HepG2 (cell line): ENCODE measurements around the gene COL27A1. TPM values are rescaled to one million over a fixed set of nuclear protein-coding genes. Genes with fewer than 3 reads are reported as not detected.

Experiments used
- ATAC-seq: fragments of 200-7000 bp; cut with Tn5 transposase; 3 replicates; pipeline ENCODE4 v1.9.1; 2020; ENCODE audit warnings: mild to moderate bottlenecking, moderate library complexity
- BruUV-seq: library from RNA; stranded (reverse); fragments of 400-500 nt; replicated peaks from 2 replicates; lab custom pipeline; 2021; lab: Mats Ljungman, UMichigan
- CTCF ChIA-PET: fragments of 300-600 bp; formaldehyde crosslinking; extraction: SDS; loops from one replicate; lab custom pipeline; 2021; ENCODE audit warnings: low total read pairs, inconsistent platforms, low intra/inter-chr PET ratio; lab: Yijun Ruan, JAX
- POLR2A ChIA-PET: fragments of 350-600 bp; sonication (Branson Sonifier 250); formaldehyde crosslinking; loops from one replicate; lab custom pipeline; 2020; ENCODE audit warnings: antibody characterized with exemption, inconsistent platforms; lab: Yijun Ruan, JAX
- DNase-seq: peaks from one replicate; pipeline ENCODE4 v3.0.0-alpha.2; 2015; ENCODE audit warnings: low spot score
- FAIRE-seq: peaks from 3 replicates; lab custom pipeline; 2011; peaks lifted over from hg19 to GRCh38; lab: Jason Lieb, UNC
- H2AFZ ChIP-seq: one replicate; pipeline ENCODE4 v1.6.1; 2011; ENCODE audit warnings: low read length, inconsistent platforms
- H3K27ac ChIP-seq: fragments of 300-600 bp; 3 replicates; pipeline ENCODE4 v1.8.0; 2011; ENCODE audit warnings: mixed run types, mild to moderate bottlenecking, mixed read lengths, low read length, inconsistent platforms; ENCODE audit not compliant: insufficient read depth; ENCODE audit errors: extremely low read length
- H3K27me3 ChIP-seq, 2 experiments: fragments of 200-600 bp in 1 of 2; 2 replicates in 1 of 2; 3 replicates in 1 of 2; pipeline versions ENCODE4 v1.6.0 to v1.8.0; 2011; ENCODE audit warnings: low read length in 2 of 2, mild to moderate bottlenecking in 2 of 2, moderate library complexity in 2 of 2, inconsistent platforms in 1 of 2; ENCODE audit not compliant: insufficient read depth in 2 of 2, control insufficient read depth in 1 of 2
- H3K36me3 ChIP-seq, 2 experiments: fragments of 200-600 bp in 1 of 2; replicated peaks in 1 of 2; 2 replicates in 1 of 2; 3 replicates in 1 of 2; pipeline versions ENCODE4 v1.5.1 to v1.8.0; 2011; ENCODE audit warnings: low read length in 2 of 2, inconsistent platforms in 1 of 2; ENCODE audit not compliant: insufficient read depth in 2 of 2, control insufficient read depth in 1 of 2
- H3K4me1 ChIP-seq: 2 replicates; pipeline ENCODE4 v1.5.1; 2012; ENCODE audit warnings: low read length, inconsistent platforms; ENCODE audit not compliant: insufficient read depth
- H3K4me2 ChIP-seq: 2 replicates; pipeline ENCODE4 v1.6.0; 2011; ENCODE audit warnings: low read depth, low read length, inconsistent platforms
- H3K4me3 ChIP-seq, 3 experiments: fragments of 200-600 bp in 1 of 3; sonication (generic), shearing (Covaris generic) in 1 of 3; replicated peaks in 1 of 3; 2 replicates each; pipeline ENCODE4 v1.5.1; 2011 to 2016; ENCODE audit warnings: low read length in 3 of 3, inconsistent platforms in 2 of 3, low read depth in 2 of 3, mild to moderate bottlenecking in 2 of 3, control low read depth in 1 of 3, mixed read lengths in 1 of 3; ENCODE audit not compliant: insufficient read depth in 1 of 3
- H3K79me2 ChIP-seq: one replicate; pipeline ENCODE4 v1.6.1; 2011; ENCODE audit warnings: low read length, inconsistent platforms; ENCODE audit not compliant: insufficient read depth
- H3K9ac ChIP-seq: 2 replicates; pipeline ENCODE4 v1.6.0; 2011; ENCODE audit warnings: mild to moderate bottlenecking, low read depth, low read length, inconsistent platforms; ENCODE audit not compliant: insufficient read depth
- H3K9me3 ChIP-seq: 2 replicates; pipeline ENCODE4 v1.5.1; 2012; ENCODE audit warnings: mild to moderate bottlenecking, low read length
- H4K20me1 ChIP-seq: 2 replicates; pipeline ENCODE4 v1.6.0; 2011; ENCODE audit warnings: inconsistent platforms, mild to moderate bottlenecking, low read length, moderate library complexity; ENCODE audit not compliant: insufficient read depth
- ADNP ChIP-seq: sonication (generic); formaldehyde crosslinking; IDR thresholded peaks from 2 replicates; pipeline ENCODE4 v1.4.0; 2020; ENCODE audit warnings: missing genetic modification reagents
- EZH2 ChIP-seq: conservative IDR thresholded peaks from 2 replicates; pipeline ENCODE4 v1.6.1; 2012; ENCODE audit warnings: mild to moderate bottlenecking, low read depth, low read length, moderate library complexity
- MAFG ChIP-seq: sonication (generic); formaldehyde crosslinking; IDR thresholded peaks from 2 replicates; pipeline ENCODE4 v1.5.1; 2020; ENCODE audit warnings: mild to moderate bottlenecking, missing genetic modification reagents
- SMAD3 ChIP-seq: sonication (generic); formaldehyde crosslinking; IDR thresholded peaks from 2 replicates; pipeline ENCODE4 v1.4.0; 2020; ENCODE audit warnings: missing genetic modification reagents
- TEAD2 ChIP-seq: sonication (generic); formaldehyde crosslinking; IDR thresholded peaks from 2 replicates; pipeline ENCODE4 v1.9.0; 2021; ENCODE audit warnings: missing genetic modification reagents
- ZNF543 ChIP-seq: sonication (generic); formaldehyde crosslinking; IDR thresholded peaks from 2 replicates; pipeline ENCODE4 v1.4.0; 2020; ENCODE audit warnings: mild to moderate bottlenecking, missing genetic modification reagents
- ZNF615 ChIP-seq: sonication (generic); formaldehyde crosslinking; IDR thresholded peaks from 2 replicates; pipeline ENCODE4 v1.5.0; 2020; ENCODE audit warnings: mild to moderate bottlenecking, missing genetic modification reagents, borderline replicate concordance
- ZNF629 ChIP-seq: sonication (generic); formaldehyde crosslinking; conservative IDR thresholded peaks from 2 replicates; pipeline ENCODE4 v1.5.0; 2020; ENCODE audit warnings: missing genetic modification reagents
- ZNF768 ChIP-seq: sonication (generic); formaldehyde crosslinking; IDR thresholded peaks from 2 replicates; pipeline ENCODE4 v1.4.0; 2020; ENCODE audit warnings: missing genetic modification reagents
- WGBS: methylation state at CpG from one replicate; pipeline ENCODE4 v1.1.6; 2017; ENCODE audit warnings: low lambda C conversion rate; 5-methylcytosine and 5-hydroxymethylcytosine counted together
- in situ Hi-C: cut with HindIII; loops from 2 replicates; pipeline ENCODE4 v1.10.0; 2017; ENCODE audit warnings: low pct_unique_long_range_greater_than_20kb; ENCODE audit not compliant: extremely low pct_ligation_motif_present
- intact Hi-C: fragments of 100-400 bp; cut with micrococcal nuclease; formaldehyde crosslinking; loops from one replicate; pipeline ENCODE4 v1.10.0; 2022; ENCODE audit not compliant: unreplicated experiment
- polyA plus RNA-seq, 8 experiments: library from polyadenylated mRNA; depleted of rRNA in 3 of 8; stranded (reverse) in 7 of 8; unstranded in 1 of 8; fragments of >200 nt; fragmentation: Illumina TruSeq in 4 of 8; extraction: Trizol in 4 of 8; gene quantifications; 2 replicates each; pipeline versions ENCODE4 v1.2.1 to v1.2.3, GENCODE V29; 2011 to 2016; ENCODE audit warnings: low read depth in 4 of 8, missing spikeins in 1 of 8, mixed read lengths in 1 of 8; ENCODE audit not compliant: insufficient read depth in 1 of 8
- total RNA-seq, 5 experiments: library from RNA; depleted of rRNA; stranded (reverse); fragments of >200 nt; fragmentation: Illumina TruSeq; extraction: Trizol; gene quantifications; 2 replicates each; pipeline ENCODE4 v1.2.3, GENCODE V29; 2016; ENCODE audit warnings: low read depth in 1 of 5
- TF ChIP-seq, protein P1 (sequence below): IDR thresholded peaks from 2 replicates; pipeline ENCODE4 v1.6.1; 2016; ENCODE audit warnings: missing biosample characterization, missing genetic modification reagents, low read depth
- TF ChIP-seq, protein P2 (sequence below): sonication (generic); formaldehyde crosslinking; IDR thresholded peaks from 2 replicates; pipeline ENCODE4 v1.8.0; 2022; ENCODE audit warnings: missing genetic modification reagents, mild to moderate bottlenecking, moderate library complexity, borderline replicate concordance
- TF ChIP-seq, protein P3 (sequence below): sonication (generic); formaldehyde crosslinking; conservative IDR thresholded peaks from 2 replicates; pipeline ENCODE4 v1.8.0; 2022; ENCODE audit warnings: missing genetic modification reagents

The COL27A1 gene
- total and polyA plus RNA-seq, 2 of the 13 experiments (the other 11 are each of a cell fraction or from before 2014, with no cell fraction given) = 71.3 to 89.1 TPM

DNA sequence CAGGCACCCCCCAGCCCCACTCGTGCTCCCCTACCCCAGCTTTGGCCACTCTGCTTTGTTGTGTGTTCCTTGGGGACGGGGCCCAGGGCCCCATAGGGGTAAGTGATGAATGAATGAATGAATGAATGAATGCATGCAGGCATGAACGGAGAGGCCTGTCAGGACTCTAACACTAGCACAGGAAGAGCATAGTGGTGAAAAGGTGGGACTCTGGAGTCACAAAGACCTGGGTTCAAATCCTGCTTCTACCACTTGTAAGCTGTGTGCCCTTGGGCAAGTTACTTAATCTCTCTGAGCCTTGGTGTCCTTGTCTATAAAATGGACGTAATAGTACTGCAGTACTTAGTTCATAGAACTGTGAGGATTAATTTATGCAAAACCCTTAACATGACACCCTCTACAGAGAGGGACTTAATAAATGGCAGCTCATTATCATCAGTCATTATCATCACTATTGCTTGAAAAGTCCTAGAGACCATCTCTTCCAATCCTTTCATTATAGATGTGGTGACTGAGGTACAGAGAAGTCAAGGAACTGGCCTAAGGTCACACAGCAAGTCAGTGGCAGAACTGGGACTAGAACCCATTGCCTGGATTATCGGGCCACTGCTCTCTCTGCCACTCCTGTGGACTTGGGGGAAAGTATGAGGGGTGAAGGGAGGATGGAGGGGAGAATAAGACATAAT, 187.6 kb downstream of the COL27A1 start:
- WGBS = 96% methylated on average over 5 of the region's 5 CpGs
- no peak for FAIRE-seq
- CTCF ChIA-PET = no interaction called here
- POLR2A ChIA-PET = no interaction called here
- H3K79me2 ChIP-seq = no peaks in the 10 kb centered on the region
- no peaks in the 10 kb centered on the region for H3K9me3 ChIP-seq
- H3K4me2 ChIP-seq = no peak overlapping the region
- no TSS peak for BruUV-seq
- ATAC-seq = no peak
- no peak overlapping the region for H3K9ac ChIP-seq
- H2AFZ ChIP-seq = no peak overlapping the region
- in situ Hi-C loops (no loop called here), intact Hi-C loops (no loop called here)
- H3K27ac ChIP-seq = no peak overlapping the region
- no peak for TF ChIP-seq TEAD2 (CRISPR knock-in tag)
- 0 out of 2 replicates have a peak, but pooled peaks have one; percentile 7 for TF ChIP-seq ZNF629 (CRISPR knock-in tag)
- peak; percentile 35; the same call in 1 of the 2 replicates for TF ChIP-seq ZNF768 (CRISPR knock-in tag)
- no peak for DNase-seq
- no peaks in the 10 kb centered on the region for H3K27me3 ChIP-seq
- H3K4me1 ChIP-seq = no peaks in the 10 kb centered on the region
- no peaks in the 10 kb centered on the region for H4K20me1 ChIP-seq
- H3K36me3 ChIP-seq = peaks cover 10 to 19% of the 10 kb centered on the region in 2 experiments; a peak in 2 of 5 replicates
- H3K4me3 ChIP-seq = no peak overlapping the region

DNA sequence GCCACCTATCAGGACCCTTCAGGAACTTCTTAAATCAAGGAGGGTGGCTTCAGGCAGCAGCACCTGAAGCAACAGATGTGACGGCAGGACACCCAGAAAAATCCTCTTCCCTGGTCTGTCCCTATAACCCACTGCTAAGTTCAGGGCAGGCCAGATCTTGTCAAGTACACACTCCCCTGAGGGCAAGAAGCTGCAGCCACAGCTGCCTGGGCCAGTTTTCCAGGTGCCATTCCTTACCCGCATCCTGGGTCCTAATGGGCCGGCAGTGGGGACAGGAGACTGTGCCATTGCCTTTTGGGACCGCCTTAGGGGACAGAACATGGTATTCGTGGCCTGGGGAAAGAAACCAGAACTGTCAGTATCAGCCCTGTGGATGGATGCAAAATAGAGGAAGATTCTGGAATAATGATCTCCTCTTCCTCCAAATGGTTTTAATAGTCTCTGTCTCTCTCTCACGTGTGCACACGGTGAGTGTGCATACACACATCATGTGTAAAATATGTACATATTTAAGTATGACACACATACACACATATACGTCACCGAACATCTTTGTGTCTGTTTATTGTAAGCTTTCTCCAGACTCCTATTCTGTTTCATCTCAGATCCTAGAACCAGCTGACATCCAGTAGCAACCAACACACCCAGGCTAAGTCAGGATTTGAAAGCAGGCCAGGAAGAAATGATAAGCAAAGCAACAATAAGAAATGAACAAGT, 188.3 kb downstream of the COL27A1 start:
- FAIRE-seq (no peak), ATAC-seq (no peak), DNase-seq (no peak)
- POLR2A ChIA-PET = no interaction called here
- CTCF ChIA-PET = no interaction called here
- in situ Hi-C loops (no loop called here), intact Hi-C loops (no loop called here)
- Histone ChIP-seq H3K36me3 (peaks cover 10 to 15% of the 10 kb centered on the region in 2 experiments; a peak in 2 of 5 replicates), H3K9me3 (no peaks in the 10 kb centered on the region), H3K27me3 (no peaks in the 10 kb centered on the region), H3K79me2 (no peaks in the 10 kb centered on the region), H4K20me1 (no peaks in the 10 kb centered on the region), H3K4me1 (peaks cover 4% of the 10 kb centered on the region), H2AFZ (no peak overlapping the region), H3K27ac (no peak overlapping the region), H3K4me3 (no peak overlapping the region), H3K9ac (no peak overlapping the region), H3K4me2 (no peak overlapping the region)
- 97% methylated on average over 8 of the region's 9 CpGs for WGBS
- no TSS peak for BruUV-seq
- no peak for TF ChIP-seq ZNF615 (CRISPR knock-in tag)
- TF ChIP-seq ADNP = no peak
- TF ChIP-seq, protein P1, sequence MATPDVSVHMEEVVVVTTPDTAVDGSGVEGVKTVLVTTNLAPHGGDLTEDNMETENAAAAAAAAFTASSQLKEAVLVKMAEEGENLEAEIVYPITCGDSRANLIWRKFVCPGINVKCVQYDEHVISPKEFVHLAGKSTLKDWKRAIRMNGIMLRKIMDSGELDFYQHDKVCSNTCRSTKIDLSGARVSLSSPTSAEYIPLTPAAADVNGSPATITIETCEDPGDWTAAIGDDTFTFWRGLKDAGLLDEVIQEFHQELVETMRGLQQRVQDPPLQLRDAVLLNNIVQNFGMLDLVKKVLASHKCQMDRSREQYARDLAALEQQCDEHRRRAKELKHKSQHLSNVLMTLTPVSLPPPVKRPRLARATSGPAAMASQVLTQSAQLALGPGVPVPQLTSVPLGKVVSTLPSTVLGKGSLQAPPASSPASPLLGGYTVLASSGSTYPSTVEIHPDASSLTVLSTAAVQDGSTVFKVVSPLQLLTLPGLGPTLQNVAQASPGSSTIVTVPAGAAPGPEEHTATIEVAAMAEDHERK (CRISPR knock-in tag) = no peak
- no peak for TF ChIP-seq ZNF543 (CRISPR knock-in tag)
- no peak for TF ChIP-seq MAFG
- TF ChIP-seq, protein P2, sequence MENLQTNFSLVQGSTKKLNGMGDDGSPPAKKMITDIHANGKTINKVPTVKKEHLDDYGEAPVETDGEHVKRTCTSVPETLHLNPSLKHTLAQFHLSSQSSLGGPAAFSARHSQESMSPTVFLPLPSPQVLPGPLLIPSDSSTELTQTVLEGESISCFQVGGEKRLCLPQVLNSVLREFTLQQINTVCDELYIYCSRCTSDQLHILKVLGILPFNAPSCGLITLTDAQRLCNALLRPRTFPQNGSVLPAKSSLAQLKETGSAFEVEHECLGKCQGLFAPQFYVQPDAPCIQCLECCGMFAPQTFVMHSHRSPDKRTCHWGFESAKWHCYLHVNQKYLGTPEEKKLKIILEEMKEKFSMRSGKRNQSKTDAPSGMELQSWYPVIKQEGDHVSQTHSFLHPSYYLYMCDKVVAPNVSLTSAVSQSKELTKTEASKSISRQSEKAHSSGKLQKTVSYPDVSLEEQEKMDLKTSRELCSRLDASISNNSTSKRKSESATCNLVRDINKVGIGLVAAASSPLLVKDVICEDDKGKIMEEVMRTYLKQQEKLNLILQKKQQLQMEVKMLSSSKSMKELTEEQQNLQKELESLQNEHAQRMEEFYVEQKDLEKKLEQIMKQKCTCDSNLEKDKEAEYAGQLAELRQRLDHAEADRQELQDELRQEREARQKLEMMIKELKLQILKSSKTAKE (CRISPR knock-in tag) = no peak
- TF ChIP-seq EZH2 = no peak
- TF ChIP-seq, protein P3, sequence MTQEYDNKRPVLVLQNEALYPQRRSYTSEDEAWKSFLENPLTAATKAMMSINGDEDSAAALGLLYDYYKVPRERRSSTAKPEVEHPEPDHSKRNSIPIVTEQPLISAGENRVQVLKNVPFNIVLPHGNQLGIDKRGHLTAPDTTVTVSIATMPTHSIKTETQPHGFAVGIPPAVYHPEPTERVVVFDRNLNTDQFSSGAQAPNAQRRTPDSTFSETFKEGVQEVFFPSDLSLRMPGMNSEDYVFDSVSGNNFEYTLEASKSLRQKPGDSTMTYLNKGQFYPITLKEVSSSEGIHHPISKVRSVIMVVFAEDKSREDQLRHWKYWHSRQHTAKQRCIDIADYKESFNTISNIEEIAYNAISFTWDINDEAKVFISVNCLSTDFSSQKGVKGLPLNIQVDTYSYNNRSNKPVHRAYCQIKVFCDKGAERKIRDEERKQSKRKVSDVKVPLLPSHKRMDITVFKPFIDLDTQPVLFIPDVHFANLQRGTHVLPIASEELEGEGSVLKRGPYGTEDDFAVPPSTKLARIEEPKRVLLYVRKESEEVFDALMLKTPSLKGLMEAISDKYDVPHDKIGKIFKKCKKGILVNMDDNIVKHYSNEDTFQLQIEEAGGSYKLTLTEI (CRISPR knock-in tag) = no peak
- TF ChIP-seq SMAD3 (CRISPR knock-in tag) = no peak
